Activated CD4-positive, alpha-beta T cell treated with anti-CD3 and anti-CD28 coated beads for 1 hour (primary cell): ENCODE data around the gene YARS1.
"Not testable (repeated sequence)": the region's sequence is repeated elsewhere in the genome, so short reads cannot be mapped to it uniquely, and the experiment has no call there.

Experiments
- DNase-seq: peaks from one replicate; pipeline ENCODE4 v3.0.0-alpha.2; 2020

YARS1 gene

DNA sequence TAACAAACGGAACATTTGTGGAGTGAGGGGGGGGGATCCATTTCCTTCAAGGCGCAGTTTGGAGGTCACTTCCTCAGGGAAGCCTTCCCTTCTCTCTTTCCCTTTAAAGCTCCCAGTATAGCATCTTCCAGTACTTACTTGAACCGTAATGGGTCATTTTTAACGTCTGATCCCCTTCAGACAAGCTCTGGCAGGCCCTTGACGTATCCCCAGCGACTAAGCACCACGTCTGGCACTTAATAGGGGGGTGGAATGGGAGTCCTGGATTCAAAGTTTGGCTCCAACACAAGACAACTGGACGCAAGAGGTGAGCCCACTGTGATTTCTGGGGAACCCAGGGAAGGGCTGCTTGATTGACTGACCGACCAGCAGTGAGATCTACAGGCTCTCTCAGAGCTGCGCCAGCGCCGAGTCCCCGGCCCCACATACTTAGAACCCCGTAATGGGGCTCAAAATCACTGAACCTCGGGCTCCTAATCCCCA lies 441 bp downstream of the YARS1 start:
- no peak for DNase-seq

DNA sequence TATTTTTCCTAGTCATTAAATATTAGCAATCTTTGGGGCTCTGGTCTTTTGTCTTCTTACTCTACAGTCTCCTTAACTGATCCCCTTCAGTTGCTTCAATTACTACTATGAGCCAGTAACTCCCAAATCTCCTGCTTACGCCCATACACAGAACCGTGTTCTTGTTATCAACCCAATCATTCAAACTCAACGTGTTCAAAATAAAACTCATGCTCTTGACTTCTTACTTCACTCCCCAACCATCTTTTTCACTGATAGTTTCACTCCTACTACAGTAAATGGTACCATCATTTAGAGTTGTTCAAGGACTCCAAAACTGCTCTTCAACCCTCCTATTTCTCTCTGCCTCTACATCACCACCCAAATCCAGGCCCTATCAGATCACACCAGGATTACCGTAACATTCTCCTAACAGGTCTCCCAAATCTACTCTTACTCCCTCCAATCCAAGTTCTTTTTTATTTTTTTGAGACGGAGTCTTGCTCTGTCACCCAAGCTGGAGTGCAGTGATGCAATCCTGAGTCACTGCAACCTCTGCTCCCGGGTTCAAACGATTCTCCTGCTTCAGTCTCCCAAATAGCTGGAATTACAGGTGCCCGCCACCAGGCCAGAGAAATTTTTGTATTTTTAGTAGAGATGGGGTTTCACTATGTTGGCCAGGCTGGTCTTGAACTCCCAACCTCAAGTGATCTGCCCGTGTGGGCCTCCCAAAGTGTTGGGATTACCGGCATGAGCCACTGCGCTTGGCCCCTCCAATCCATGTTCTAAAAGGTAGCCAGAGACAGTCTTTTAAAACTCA lies 3.0 kb downstream of the YARS1 start:
- DNase-seq, result no peak

DNA sequence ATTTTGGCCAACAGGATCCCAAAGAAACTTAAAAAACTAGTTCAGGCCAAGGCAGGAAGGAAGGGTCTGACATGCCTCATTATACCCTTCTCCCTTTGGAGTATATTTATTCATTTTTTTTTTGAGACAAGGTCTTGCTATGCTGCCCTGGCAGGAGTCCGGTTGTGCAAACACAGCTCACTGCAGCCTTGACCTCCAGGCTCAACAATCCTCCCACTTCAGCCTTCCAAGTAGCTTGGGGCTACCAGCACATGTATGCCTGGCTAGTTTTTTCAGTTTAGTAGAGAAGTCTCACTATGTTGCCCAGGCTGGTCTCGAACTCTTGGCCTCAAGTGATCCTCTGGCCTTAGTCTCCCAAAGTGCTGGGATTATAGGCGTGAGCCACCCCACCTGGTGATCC lies 5.2 kb downstream of the YARS1 start:
- no peak for DNase-seq

DNA sequence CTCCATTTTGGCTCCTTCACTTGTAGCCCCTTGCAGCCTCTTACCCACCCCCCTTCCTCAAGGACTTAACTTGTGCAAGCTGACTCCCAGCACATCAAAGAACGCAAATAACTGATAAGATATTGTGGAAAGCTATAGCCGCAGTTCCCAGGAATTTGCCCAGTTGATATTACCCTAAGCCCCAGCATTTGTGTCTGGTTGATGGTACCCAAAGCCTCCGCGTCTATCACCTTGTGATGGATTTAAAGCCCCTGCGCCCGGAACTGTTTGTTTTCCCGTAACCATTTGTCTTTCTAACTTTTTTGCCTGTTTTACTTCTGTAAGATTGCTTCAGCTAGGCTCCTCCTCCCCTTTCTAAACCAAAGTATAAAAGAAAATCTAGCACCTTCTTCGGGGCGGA lies 5.9 kb downstream of the YARS1 start:
- no peak for DNase-seq

DNA sequence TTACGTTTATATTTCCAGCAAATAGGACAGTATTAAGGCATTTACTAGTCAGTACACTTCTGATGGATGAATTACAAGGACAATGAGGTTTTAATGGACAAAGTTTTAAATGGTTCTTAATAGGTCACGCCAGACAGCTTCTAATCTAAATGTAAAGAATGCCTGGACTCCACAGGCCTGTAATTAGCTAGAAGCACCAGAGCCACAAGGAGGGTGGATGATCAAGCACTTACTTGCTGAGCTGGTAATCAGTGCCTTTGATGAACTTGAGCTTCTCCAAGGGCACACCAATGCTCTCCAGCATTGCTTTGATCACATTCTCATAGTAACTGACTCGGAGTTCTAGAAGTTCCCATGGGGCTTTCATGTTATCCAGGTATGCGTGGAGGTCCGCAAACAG lies 6.8 kb downstream of the YARS1 start:
- DNase-seq, result no peak

DNA sequence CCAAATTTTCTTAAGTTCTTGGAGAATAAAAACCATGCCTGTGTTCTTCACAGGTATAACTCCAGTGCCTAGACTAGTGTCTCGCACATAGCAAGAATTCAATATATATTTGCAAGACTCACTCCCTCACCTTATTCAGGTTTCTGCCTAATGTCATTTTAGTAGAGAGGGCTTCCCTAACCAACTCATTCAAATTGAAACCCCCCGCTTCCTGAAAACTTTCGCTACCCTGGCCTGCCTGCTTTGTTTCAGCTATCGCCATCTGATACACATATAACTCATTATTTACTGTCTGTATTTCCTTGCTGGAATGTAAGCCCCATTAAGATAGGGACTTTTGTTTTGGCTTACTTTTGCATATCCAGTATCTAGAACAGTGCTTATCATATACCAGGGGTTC lies 8.6 kb downstream of the YARS1 start:
- no peak for DNase-seq

DNA sequence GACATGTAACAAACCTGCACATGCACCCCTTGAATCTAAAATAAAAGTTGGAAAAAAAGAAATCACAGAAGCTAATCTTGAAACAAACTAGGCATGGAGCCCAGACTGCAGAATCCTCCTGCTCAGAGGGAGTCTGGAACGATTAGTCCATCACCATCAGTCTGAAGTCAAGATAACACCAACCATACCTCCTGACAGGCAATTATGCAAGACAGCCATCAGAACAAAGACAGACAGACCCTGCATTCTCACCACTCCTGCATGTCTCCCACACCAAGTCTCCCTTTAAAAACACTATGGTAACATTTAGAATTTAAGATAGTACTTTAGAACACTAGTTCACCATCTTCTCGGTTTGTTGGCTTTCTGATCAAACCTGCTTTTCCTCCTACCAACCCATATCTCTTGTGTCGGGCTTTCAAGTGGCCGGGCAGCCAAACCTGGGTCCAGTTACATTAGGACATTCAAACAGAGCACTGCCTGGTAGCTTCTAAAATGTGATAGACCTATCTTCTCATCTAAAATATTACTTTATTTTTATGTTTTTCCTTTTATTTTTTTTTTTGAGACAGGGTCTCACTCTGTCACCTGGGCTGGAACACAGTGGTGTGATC lies 10.1 kb downstream of the YARS1 start:
- no peak for DNase-seq

DNA sequence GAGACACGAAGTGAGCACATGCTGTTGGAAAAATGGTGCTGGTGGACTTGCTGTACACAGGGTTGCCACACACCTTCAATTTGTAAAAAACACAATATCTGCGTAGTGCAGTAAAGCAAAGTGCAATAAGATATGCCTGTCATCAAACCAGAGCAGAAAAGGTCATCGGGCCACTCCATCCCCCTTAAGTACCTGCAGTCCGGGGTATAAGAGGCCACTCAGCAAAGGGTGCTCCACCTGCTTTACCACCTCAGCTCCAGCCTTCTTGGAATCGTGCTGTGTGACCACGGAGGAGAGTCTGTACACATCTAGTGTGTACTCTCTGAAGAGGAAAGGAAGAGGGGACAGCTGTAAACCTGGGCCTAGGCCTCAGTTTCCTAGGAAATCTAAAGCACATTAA lies 10.9 kb downstream of the YARS1 start:
- DNase-seq, result no peak

DNA sequence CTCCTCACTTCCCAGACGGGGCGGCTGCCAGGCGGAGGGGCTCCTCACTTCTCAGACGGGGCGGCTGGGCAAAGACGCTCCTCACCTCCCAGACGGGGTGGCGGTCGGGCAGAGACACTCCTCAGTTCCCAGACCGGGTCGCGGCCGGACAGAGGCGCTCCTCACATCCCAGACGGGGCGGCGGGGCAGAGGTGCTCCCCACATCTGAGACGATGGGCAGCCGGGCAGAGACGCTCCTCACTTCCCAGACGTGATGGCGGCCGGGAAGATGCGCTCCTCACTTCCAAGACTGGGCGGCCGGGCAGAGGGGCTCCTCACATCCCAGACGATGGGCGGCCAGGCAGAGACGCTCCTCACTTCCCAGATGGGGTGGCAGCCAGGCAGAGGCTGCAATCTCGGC lies 12.7 kb downstream of the YARS1 start:
- not testable (repeated sequence) for DNase-seq

DNA sequence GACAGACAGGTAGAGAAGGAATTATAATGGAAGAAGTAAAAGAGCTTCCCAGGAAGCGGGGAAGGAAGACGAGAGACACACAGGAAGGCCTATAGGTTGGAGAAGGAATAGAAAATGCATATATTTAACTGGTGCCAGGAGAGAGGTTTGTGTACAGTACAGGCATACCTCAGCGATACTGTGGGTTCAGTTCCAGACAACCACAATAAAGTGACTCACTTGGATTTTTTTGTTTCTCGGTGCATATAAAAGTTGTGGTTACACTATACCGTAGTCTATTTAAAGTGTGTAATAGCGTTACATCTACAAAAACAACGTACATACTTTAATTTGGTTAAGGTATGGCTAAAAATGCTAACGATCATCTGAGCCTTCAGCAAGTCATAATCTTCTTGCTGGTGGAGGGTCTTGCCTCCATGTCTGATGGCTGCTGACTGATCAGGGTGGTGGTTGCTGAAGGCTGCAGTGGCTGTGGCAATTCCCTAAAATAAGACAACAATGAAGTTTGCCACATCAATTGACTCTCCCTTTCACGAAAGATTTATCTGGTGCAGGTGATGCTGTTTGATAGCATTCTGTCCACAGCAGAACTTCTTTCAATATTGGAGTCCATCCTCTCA lies 16.0 kb downstream of the YARS1 start:
- DNase-seq, result no peak

DNA sequence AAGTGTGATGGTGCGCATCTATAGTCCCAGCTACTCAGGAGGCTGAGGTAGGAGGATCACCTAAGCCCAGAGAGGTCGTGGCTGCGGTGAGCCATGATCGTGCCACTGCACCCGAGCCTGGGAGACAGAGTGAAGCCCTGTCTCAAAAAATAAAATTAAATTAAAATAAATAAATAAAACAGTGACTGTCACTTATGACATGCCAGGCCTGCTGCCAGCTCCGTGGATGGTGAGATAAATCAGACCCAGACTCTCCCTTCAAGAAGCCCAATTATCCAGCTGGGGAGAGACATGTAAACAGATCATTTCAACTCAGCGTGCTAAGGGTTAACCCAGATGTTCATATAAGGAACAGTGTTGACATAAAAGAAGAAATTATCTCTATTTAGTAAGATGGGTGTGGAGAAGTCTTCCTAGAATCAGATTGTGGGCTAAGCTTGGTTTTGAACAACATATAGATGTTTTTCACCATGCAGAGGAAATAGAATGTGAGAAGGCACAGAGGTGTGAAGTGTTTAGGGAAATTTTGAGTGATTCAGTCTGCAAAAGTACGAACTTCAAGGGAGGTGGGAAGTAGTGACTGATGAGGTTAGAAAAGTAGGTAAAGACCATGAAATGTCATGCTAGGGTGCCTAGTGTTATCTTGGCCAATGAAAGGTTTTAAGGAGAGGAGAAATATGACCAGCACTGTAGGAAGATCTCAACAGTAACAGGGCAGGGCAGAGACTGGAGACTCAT lies 18.3 kb downstream of the YARS1 start:
- DNase-seq, result no peak

DNA sequence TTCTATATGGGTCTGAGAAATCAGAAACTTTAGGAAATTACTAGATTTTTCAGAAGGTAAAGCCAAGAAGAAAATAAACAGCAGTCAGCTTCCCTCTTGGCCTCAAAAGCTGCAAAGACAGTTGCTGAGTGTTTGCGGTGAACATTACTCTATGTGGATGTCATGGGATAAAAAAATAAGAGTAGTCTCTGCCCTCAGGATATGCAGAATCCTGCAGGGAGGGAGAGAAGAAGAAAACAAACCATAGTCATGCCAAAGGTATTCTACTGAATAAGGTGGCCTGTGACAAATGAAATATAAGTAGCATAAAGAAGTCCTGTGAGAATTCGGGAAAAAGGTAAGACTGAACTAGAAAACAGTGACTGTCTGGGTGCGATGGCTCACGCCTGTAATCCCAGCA lies 19.0 kb downstream of the YARS1 start:
- DNase-seq, result no peak

DNA sequence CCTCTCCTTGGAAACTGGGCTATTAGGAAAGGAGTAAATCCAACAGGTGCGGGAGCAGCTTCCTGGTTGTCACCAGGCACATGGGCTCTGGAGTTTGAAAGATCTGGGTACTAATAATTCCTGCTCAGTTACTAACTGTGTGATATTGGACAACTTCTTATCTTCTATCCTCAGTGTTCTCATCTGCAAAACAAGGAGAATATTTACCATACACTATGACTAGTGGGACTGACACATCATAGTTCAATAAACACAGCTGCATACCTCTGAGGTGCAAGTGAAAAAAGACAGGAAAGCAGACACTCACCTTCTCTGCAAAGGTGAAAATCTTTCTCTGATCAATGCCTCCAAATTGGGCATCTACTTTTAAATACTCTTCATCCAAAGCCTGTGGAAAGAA lies 19.7 kb downstream of the YARS1 start:
- DNase-seq, result no peak

DNA sequence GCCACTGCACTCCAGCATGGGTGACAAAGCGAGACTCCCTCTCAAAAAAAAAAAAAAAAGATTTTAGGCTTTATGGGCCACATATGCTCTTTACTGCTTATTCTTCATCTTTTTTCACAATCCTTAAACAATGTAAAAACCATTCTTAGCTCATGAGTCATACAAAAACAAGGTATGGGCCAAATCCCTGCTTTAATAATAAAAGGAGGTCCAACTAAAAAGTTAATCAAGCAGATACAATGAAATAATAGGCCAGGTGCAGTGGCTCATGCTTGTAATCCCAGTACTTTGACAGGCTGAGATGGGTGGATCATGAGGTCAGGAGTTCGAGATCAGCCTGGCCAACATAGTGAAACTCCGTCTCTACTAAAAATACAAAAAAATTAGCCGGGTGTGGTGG lies 21.4 kb downstream of the YARS1 start:
- DNase-seq, result not testable (repeated sequence)

DNA sequence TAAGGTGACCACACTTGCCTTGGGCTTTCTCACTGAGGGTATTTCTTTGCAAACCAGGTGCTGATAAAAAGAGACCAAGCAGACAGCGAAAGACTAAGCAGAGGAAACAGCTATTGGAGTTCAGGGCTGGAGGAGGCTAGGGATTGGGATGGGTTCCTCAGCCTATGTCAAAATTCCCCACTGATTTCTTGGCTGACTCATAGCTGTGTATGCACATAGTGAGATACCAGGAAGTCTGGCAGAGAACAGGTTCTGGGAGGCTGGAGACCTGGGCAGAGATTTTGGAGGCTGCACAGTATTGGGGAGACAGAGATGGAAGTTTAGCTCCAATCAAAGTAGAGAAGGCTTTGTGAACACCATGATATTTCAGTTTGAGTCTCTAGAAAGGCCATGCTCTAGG lies 25.3 kb downstream of the YARS1 start:
- DNase-seq, result no peak

DNA sequence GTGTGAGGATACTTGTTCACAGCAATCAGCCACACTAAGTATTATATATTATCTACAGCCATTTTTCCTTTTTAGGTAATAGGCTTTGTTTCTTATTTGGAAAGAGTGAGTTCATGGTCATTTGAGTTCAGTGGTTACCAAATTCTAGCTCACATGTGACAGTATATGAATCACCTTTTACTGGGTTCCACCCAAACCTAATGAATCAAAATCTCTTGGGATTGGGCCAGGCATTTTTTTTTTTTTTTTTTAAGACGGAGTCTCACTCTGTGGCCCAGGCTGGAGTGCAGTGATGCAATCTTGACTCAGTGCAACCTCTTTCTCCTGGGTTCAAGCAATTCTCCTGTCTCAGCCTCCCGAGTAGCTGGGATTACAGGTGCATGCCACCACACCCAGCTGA lies 27.8 kb downstream of the YARS1 start:
- not testable (repeated sequence) for DNase-seq

DNA sequence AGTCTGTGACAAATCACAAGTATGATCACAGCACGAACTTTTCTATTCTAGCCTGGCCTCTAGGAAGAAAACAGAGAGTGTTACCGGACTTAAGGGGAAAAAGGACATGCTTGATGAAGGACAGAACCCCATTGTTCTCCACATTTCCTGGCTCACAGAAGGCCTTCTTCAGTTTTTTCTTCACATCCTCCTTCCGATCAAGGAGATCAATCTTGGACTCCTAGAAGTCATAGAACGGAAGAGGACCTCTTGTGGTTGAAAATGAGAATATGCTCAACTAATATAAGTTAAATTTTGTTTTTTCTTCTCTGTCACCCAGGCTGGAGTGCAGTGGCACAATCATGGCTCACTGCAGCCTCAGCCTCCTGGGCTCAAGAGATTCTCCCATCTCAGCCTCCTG lies 30.3 kb downstream of the YARS1 start:
- DNase-seq, result no peak

DNA sequence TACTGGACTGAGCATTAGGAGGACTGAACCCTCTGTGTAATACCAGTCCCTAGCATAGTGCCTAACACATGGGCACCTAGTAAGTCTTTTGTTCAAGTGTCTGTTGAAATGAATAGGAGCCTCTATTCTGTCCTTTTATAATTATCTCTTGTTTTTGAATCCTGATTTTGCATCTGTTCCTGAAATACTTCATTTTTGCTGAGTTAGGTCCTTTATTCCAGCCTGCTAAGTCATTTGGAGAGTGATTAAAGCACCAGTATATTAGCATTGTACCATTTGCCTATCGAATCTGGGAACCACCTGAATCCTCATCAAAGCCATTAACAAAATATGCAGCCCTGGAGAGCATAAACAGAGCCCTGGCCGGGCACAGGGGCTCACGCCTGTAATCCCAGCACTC lies 32.3 kb downstream of the YARS1 start:
- no peak for DNase-seq

DNA sequence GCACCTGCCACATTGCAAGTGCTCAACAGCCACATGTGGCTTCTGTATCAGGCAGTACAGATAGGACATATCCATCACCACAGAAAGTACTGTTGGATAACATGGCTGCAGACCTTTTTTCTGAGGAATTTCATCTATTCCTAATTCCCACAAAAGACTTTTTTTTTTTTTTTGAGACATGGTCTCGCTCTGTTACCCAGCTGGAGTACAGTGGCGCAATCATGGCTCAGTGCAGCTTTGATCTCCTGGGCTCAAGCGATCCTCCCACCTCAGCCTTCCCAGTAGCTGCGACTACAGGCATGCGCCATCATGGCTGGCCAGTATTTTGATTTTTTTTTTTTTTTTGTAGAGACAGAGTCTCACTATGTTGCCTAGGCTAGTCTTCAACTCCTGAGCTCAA lies 33.3 kb downstream of the YARS1 start:
- DNase-seq, result no peak

DNA sequence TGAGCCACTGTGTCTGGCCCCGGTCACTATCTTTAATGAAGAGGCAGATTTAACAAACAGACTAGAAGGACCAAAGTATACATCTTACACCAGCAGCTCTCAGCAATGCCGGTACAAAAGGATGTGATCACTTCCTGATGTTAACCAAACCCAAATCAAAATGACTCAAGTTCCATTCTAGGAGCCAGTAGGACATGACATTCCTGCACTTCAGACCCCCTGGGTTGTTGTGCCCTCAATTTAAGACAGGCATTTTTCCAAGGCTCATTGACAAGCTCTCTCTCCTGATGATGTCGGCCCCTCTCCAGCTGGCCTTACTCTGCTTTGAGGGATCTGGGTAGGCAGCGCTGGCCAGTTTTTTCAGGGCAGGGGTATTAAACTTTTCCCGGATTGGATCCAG lies 35.1 kb downstream of the YARS1 start:
- no peak for DNase-seq

DNA sequence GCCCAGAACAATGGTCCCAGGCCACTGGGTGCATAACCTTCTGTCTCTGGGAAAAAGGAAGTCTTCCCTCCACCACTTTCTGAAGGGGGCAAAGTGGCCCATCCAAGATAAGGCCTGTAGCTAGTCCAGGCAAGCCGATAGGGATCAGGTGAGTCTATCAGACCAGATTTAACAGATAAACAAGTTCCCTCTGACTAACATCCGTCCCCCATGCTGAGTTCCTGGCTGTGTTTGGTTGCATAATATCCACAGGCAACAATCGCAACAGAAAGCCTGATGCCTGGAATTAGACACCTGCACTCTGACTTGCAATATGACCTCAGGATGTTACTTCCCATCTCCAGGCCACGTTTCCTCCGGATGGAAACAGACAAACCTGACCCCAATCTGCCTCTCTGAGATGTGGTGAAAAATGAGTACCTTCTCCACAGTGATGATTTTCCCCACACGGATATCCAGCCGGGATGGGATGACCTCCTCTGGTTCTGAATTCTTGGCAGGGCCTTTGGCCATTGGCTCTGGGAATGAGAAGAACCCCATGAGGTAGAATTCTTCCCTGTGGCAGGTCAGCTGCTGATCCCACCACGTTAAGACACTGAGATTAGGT lies 36.4 kb downstream of the YARS1 start:
- no peak for DNase-seq

DNA sequence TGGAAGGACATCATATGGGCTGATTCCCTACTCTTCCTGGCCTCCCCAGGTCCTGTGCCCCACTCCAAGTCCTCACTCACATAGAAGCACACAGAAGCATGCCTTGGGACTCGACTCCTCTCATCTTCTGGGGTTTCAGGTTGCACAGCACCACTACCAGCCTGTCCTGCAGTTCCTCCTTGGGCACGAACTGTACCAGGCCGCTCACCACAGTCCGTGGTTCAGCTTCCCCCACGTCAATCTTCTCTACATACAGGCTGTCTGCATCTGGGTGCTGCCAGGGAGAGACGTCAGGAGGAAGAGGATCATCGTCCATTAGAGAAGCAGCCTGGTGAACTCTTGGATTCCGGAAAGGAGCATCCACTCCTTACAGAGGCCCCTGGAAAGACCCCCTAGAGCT lies 37.2 kb downstream of the YARS1 start:
- no peak for DNase-seq

DNA sequence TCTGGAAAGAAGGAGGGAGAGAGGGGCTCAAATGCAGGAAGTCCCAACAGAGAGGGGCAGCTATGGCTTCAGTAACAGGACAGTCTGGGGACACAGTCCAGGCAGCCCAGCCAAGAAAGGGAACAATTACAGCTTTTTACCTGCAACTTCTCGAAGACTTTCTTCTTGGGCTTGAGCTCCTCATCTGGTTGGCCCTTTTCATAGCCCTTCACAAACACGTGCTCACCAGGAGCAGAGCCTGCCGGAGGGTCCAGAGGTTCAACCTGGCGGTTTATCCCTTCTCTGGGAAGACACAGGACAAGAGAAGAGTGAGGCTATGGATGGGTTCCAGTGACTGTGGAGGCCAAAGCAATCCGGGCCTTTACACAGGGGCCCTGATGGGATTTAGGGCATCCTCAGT lies 37.9 kb downstream of the YARS1 start:
- no peak for DNase-seq
